Skin of body (tissue), 2 donors: ENCODE data around the gene RPUSD2. TPM values are rescaled to one million over a fixed set of nuclear protein-coding genes. Genes with fewer than 3 reads are reported as not detected.
A peak's percentile ranks its signal among the peaks of the same experiment; 100 is the strongest.

Experiments used
- DNase-seq: peaks from one replicate; lab custom pipeline; 2025; lab: John Stamatoyannopoulos, UW
- total RNA-seq: library from RNA; depleted of rRNA; stranded (reverse); fragments of >200 nt; gene quantifications from one replicate; pipeline ENCODE4 v1.2.3, GENCODE V29; 2014

The RPUSD2 gene
- total RNA-seq: 5.8 TPM

DNA sequence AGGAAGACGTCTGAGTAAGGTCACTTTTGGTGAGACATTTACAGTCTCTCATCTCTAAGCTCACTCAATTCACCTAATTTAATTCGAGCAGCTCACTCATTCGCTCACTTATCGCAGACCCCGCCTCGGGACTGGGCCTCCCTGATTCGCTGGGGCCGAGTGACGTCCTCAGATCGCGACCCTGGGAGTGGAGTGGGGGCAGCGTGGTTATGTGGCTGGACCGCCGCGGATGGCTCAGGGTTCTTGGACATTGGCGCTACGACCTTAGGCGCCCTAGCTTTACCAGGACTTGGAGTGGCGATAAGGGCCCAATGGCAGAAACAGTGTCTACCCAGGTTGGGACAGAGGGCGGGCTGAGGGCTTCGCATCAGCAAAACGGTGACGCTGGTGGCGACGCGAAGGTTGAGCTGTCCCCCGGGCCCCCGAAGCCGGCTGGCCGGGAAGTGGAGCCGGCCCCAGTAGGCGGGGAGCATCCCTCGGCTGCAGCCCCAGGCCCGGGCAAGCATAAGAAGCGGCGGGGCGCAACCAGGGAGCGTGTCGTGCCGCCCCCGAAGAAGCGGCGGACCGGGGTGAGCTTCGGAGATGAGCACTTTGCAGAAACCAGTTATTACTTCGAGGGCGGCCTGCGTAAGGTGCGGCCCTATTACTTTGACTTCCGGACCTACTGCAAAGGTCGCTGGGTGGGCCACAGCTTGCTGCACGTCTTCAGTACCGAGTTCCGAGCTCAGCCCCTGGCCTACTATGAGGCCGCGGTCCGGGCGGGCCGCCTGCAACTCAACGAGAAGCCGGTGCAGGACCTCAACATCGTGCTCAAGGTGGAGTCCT is at the start of gene RPUSD2:
TSS of gene RPUSD2 (plus strand) at position 171 of the 825 bp plus-strand sequence. CDS start at position 210, 39 bp downstream.
- DNase-seq: peak; percentile 88

DNA sequence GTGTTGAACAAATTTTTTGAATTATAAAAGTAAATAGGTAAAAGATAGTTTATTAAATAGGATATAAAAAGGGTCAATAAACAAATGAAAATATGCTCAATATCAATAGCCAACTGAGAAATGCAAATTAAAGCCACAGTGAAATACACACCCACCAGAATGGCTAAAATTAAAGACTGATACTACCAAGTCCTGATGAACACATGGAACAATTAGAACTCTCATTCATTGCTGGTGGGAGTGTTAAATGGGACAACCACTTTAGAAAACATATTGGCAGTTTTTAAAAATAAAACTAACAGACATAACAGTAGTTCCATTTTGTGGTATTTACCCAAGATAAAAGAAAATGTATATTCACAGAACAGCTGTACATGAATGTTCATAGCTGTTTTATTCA is 45.5 kb upstream of the RPUSD2 start:
- no peak for DNase-seq

DNA sequence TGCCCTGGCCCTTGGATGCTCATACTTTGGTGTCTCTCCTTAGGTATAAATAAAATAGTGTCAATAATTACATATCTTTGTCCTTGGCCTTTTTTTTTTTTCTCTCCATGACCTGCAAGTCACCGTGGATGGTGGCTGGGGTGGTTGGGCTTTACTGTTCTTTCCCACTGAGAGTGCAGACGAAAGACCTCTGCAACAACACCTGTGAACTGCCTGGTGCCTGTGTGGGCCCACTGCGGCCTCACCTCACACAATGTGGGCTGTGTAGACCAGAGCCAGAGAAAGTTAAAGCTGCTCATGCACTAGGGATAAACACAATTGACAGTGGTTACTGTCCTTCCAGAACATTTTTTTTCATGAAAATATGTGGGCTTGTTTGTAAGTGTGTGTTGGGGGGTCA is 43.2 kb upstream of the RPUSD2 start:
- no peak for DNase-seq

DNA sequence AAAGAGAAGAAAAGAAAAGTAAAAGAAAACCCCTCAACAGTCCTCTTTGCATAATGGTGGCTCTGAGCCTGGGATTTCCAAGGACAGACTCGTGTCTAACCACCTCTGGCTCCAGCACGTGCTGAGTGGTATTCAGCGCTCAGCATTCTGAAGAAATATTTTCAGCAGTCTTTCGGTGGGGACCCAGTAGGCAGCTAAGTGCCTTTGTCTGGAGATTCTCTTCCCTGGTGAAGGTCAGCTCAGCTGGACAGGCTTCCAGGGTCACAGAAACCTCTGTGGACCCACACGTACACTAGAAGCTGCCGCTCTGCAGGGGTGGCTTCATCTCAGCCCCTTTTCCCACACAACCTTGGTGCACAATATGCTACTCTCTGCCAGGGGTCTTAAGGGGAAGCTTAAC is 40.3 kb upstream of the RPUSD2 start:
- DNase-seq: no peak

- DNase-seq: no peak
Observed at GRCh38 chr15:40533763-40534364, 35.2 kb upstream of the RPUSD2 start.

GRCh38 chr15:40534371-40534770 is 34.7 kb upstream of the RPUSD2 start:
- DNase-seq: no peak

- DNase-seq: no peak
Observed at GRCh38 chr15:40536501-40536900, 32.6 kb upstream of the RPUSD2 start.

DNA sequence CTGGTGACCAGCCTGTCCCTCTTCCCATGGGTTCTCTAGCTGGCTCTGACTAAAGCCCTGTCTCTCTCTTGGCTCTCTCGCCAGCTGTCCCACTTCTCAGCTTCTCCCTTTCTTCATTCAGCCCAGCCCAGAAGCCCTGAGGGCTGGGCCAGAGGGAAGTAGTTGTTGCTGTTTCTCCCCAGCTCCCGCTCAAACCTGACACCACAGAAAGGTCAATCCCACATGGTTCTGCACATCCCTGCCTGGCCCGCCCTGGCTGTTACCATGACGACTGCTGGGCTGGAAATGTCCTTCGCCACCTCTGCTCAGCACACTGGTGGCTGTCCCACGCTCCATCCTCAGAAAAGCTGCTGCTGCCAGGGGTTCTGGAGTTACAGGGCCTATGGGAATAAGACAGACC is 30.1 kb upstream of the RPUSD2 start:
- no peak for DNase-seq

- DNase-seq: no peak
Observed at GRCh38 chr15:40543082-40543481, 26.0 kb upstream of the RPUSD2 start.

DNA sequence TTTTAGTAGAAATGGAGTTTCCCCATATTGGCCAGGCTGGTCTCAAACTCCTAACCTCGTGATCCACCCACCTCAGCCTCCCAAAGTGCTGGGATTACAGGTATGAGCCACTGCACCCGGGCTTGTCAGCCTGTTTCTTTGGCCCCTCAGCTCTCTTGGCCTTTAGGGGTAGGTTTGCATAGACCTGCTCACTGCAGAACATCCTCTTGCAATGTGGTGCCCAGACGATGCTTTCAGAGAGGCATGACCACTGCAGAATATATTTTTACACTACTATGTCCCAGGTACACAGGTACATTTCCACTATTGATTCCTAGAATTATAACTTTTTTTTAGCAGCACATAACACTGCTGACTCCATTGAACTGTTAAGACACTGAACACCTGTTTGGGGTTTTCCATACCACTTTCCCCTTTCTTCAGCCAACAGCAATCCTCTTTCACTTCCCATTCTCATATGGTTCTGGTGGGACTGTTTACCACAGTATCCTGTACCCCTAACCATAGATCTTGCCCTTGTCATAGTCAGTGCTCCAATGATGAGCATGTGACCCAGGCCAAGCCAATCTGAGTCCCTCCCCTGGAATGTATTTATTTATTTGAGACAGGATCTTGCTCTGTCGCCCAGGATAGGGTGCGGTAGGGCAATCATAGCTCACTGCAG is 25.3 kb upstream of the RPUSD2 start:
- no peak for DNase-seq

DNA sequence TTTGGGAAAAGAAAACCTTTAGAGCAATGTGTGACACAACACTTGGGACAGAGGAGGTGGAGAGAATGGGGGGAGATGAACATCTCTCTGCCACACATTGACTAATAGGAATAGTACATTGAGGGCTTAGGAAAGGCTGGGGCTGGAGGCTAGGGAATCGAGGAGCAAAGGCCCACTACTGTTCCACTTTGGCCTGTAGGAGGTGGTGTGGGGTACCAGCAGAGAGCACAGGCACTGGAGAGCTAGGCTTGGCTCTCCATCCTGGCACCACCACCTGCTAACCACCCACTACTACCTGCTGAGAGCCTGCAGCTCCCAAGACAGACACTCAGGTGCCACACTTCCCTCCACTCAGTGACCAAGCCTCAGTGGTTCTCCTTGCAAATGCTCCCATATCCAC is 23.6 kb upstream of the RPUSD2 start:
- no peak for DNase-seq

DNA sequence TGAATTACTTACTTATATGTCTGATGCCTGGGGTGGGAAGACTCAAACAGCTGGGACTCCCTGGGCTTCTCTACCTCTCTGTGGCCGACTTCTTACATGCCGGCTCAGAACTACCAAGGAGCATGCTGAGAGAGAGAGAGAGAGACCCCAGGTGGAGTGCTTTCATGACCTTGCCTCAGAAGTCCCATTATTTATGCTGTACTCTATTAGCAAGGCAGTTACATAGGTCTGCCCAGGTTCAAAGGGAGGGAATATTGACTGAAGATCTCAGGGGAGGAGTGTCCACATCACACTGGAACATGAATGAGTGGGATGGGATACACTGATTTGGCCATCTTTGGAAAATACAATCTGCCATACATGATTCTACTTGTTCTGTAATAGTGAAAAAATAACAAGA is 20.5 kb upstream of the RPUSD2 start:
- DNase-seq: no peak

DNA sequence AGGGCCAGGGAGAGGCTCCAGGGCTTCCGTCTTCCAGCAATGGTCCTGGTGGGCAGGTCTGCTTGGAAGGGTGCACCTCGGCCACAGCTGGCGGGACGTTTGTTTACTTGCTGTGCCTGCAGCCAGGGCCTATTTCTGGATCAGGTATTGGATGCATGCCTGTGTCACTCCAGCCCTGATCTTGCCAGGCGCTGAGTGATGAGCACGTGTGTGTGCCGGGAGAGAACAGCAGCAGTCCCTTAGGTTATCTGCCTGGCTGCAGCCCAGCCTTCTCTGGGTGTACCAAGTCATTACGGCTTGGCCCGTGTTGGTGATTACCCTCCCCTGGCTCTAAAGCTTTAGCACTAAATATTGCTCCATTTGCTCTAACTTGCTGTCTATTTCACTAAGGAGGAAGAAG is 19.2 kb upstream of the RPUSD2 start:
- no peak for DNase-seq

- DNase-seq: no peak
Observed at GRCh38 chr15:40550341-40551037, 18.6 kb upstream of the RPUSD2 start.

DNA sequence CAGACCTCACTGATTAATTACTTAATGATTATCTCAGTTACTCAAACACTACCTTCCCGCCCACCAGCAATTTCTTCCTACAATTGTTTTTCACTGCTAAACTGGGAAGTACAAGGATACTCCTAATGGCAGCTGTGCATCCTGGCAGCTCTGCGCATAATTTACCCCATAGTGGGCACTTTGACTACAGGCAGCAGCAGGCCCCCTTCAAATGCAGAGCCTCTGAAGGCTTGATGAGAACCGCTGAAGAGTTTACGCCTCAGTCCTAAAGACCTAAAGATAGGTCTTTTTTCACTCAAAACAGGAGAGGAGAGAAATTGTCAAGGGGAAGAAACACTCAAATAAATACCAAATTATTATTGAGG is 15.0 kb upstream of the RPUSD2 start:
- no peak for DNase-seq

- no peak for DNase-seq
Observed at GRCh38 chr15:40555876-40556275, 13.2 kb upstream of the RPUSD2 start.

GRCh38 chr15:40558952-40559742 is 10.0 kb upstream of the RPUSD2 start:
- DNase-seq: no peak

- DNase-seq: no peak
Observed at GRCh38 chr15:40562691-40563090, 6.4 kb upstream of the RPUSD2 start.

DNA sequence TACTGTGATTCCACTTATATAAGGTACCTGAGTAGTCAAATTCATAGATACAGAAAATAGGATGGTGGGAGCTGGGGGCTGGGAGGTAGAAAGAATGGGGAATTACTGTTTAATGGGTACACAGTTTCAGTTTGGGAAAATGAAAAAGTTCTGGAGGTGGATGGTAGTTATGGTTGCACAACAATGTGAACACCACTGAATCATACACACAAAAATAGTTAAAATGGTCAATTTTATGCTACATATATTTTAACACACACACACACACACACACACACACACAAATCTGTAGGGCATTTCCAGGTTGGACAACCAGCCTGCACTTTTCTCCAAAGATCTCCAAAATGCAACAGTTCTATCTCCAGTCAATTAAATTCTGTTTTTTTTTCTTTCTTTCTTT is 5.7 kb upstream of the RPUSD2 start:
- no peak for DNase-seq

GRCh38 chr15:40564591-40565332 is 4.3 kb upstream of the RPUSD2 start, which contains the start of gene CCDC32:
Gene CCDC32, minus strand, starts transcription at chr15:40565042. Its CDS starts 2,027 bp downstream, at chr15:40563015.
- peak; percentile 99 for DNase-seq
